HepG2 (cell line): ENCODE data around the gene LTA4H. TPM values are rescaled to one million over a fixed set of nuclear protein-coding genes. Genes with fewer than 3 reads are reported as not detected.

Experiments
- ELF1 ChIP-seq: sonication (generic); formaldehyde crosslinking; IDR thresholded peaks from 2 replicates; pipeline ENCODE4 v1.4.0; 2020; ENCODE audit warnings: missing genetic modification reagents
- FOXO4 ChIP-seq: sonication (generic); formaldehyde crosslinking; conservative IDR thresholded peaks from 2 replicates; pipeline ENCODE4 v1.8.1; 2023; ENCODE audit warnings: missing genetic modification reagents
- FUBP1 ChIP-seq: sonication (generic); formaldehyde crosslinking; IDR thresholded peaks from 2 replicates; pipeline ENCODE4 v1.5.1; 2020; ENCODE audit warnings: missing genetic modification reagents, mild to moderate bottlenecking, borderline replicate concordance
- KLF16 ChIP-seq, 2 experiments: sonication (generic) in 1 of 2; formaldehyde crosslinking in 1 of 2; IDR thresholded peaks; 2 replicates each; pipeline versions ENCODE4 v1.6.1 to v1.8.0; 2016 to 2023; ENCODE audit warnings: missing genetic modification reagents in 2 of 2, missing compliant biosample characterization in 1 of 2
- KLF9 ChIP-seq: IDR thresholded peaks from 2 replicates; pipeline ENCODE4 v1.6.1; 2016; ENCODE audit warnings: low read depth
- MAFK ChIP-seq, 2 experiments: IDR thresholded peaks in 1 of 2; conservative IDR thresholded peaks in 1 of 2; 2 replicates each; pipeline ENCODE4 v1.6.1; 2011; ENCODE audit warnings: improper control_type of control experiment in 2 of 2, low read length in 2 of 2
- NFE2L1 ChIP-seq: sonication (generic); formaldehyde crosslinking; IDR thresholded peaks from 2 replicates; pipeline ENCODE4 v1.4.0; 2020; ENCODE audit warnings: missing genetic modification reagents, mild to moderate bottlenecking, borderline replicate concordance
- ZIK1 ChIP-seq: sonication (generic); formaldehyde crosslinking; IDR thresholded peaks from 2 replicates; pipeline ENCODE4 v1.5.0; 2020; ENCODE audit warnings: mild to moderate bottlenecking, low read depth, missing genetic modification reagents, borderline replicate concordance
- ZMYM4 ChIP-seq: sonication (generic); formaldehyde crosslinking; IDR thresholded peaks from 2 replicates; pipeline ENCODE4 v1.8.1; 2023; ENCODE audit warnings: mild to moderate bottlenecking, missing genetic modification reagents
- ZNF224 ChIP-seq: sonication (generic); formaldehyde crosslinking; IDR thresholded peaks from 2 replicates; pipeline ENCODE4 v1.5.0; 2020; ENCODE audit warnings: mild to moderate bottlenecking, missing genetic modification reagents
- ZNF335 ChIP-seq: sonication (generic); formaldehyde crosslinking; IDR thresholded peaks from 2 replicates; pipeline ENCODE4 v1.4.0; 2020; ENCODE audit warnings: missing genetic modification reagents
- ZNF652 ChIP-seq: IDR thresholded peaks from 2 replicates; pipeline ENCODE4 v1.6.1; 2016; ENCODE audit warnings: low read depth, borderline replicate concordance
- ZNF839 ChIP-seq: sonication (generic); formaldehyde crosslinking; IDR thresholded peaks from 2 replicates; pipeline ENCODE4 v1.4.0; 2020; ENCODE audit warnings: missing genetic modification reagents, mild to moderate bottlenecking, borderline replicate concordance
- ZSCAN31 ChIP-seq: sonication (generic); formaldehyde crosslinking; IDR thresholded peaks from 2 replicates; pipeline ENCODE4 v1.5.0; 2020; ENCODE audit warnings: low read depth, mild to moderate bottlenecking, missing genetic modification reagents
- ZSCAN5A ChIP-seq: sonication (generic); formaldehyde crosslinking; IDR thresholded peaks from 2 replicates; pipeline ENCODE4 v1.8.0; 2022; ENCODE audit warnings: mild to moderate bottlenecking, missing genetic modification reagents, borderline replicate concordance
- polyA plus RNA-seq, 8 experiments: library from polyadenylated mRNA; depleted of rRNA in 3 of 8; stranded (reverse) in 7 of 8; unstranded in 1 of 8; fragments of >200 nt; fragmentation: Illumina TruSeq in 4 of 8; extraction: Trizol in 4 of 8; gene quantifications; 2 replicates each; pipeline versions ENCODE4 v1.2.1 to v1.2.3, GENCODE V29; 2011 to 2016; ENCODE audit warnings: low read depth in 4 of 8, missing spikeins in 1 of 8, mixed read lengths in 1 of 8; ENCODE audit not compliant: insufficient read depth in 1 of 8
- total RNA-seq, 5 experiments: library from RNA; depleted of rRNA; stranded (reverse); fragments of >200 nt; fragmentation: Illumina TruSeq; extraction: Trizol; gene quantifications; 2 replicates each; pipeline ENCODE4 v1.2.3, GENCODE V29; 2016; ENCODE audit warnings: low read depth in 1 of 5
- TF ChIP-seq, protein P1 (sequence below): sonication (generic); formaldehyde crosslinking; IDR thresholded peaks from 2 replicates; pipeline ENCODE4 v1.8.1; 2023; ENCODE audit warnings: missing genetic modification reagents, mild to moderate bottlenecking, borderline replicate concordance
- TF ChIP-seq, protein P2 (sequence below): sonication (generic); formaldehyde crosslinking; IDR thresholded peaks from 2 replicates; pipeline ENCODE4 v1.8.1; 2023; ENCODE audit warnings: mild to moderate bottlenecking, missing genetic modification reagents
- TF ChIP-seq, protein P3 (sequence below): sonication (generic); formaldehyde crosslinking; IDR thresholded peaks from 2 replicates; pipeline ENCODE4 v1.4.0; 2020; ENCODE audit warnings: low read depth, missing genetic modification reagents

The LTA4H gene
- total and polyA plus RNA-seq, 2 of the 13 experiments (the other 11 are each of a cell fraction or from before 2014, with no cell fraction given): 87.5 to 90.4 TPM

DNA sequence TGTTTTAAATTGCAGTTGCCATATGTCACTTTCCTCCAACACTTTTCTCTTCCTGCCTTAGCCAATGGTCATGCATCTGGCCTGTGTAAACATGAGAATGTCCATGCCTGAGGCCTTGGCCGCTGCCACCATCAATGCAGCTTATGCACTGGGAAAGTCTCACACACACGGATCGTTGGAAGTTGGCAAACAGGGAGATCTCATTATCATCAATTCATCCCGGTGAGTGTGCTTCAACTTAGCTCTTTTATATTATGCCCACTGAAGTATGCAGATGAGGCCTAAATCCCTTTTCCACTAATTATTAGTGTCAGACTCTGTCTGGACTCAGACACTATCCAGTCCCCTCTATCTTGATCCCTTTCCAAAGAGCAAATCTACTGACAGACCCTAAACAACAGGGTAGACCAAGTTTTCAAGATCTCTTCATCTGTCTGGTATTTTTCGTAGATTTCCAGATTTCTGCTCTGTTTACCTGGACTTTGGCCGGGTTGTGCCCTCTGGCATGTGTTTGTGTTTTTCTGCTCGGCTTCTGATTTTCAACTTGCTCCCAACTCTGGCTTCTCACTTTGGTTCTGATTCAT, 69.0 kb downstream of the LTA4H start (continued):
- TF ChIP-seq, protein P1, sequence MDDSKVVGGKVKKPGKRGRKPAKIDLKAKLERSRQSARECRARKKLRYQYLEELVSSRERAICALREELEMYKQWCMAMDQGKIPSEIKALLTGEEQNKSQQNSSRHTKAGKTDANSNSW: no peak
- TF ChIP-seq, protein P2, sequence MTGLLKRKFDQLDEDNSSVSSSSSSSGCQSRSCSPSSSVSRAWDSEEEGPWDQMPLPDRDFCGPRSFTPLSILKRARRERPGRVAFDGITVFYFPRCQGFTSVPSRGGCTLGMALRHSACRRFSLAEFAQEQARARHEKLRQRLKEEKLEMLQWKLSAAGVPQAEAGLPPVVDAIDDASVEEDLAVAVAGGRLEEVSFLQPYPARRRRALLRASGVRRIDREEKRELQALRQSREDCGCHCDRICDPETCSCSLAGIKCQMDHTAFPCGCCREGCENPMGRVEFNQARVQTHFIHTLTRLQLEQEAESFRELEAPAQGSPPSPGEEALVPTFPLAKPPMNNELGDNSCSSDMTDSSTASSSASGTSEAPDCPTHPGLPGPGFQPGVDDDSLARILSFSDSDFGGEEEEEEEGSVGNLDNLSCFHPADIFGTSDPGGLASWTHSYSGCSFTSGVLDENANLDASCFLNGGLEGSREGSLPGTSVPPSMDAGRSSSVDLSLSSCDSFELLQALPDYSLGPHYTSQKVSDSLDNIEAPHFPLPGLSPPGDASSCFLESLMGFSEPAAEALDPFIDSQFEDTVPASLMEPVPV (CRISPR knock-in tag): no peak
- TF ChIP-seq ZNF652 (CRISPR knock-in tag) (peak; percentile 52; the same call in 1 of the 2 replicates), ZNF839 (no peak), KLF16 (CRISPR knock-in tag; IDR thresholded peaks at IDR 0.05) (peak in 1 of 2 experiments; percentile 29; a peak in 1 of 4 replicates), ZNF335 (CRISPR knock-in tag) (0 out of 2 replicates have a peak, but pooled peaks have one; percentile 34), NFE2L1 (CRISPR knock-in tag) (no peak), FUBP1 (CRISPR knock-in tag) (no peak), KLF9 (CRISPR knock-in tag) (no peak), ZSCAN31 (CRISPR knock-in tag) (peak; percentile 48; the same call in 1 of the 2 replicates), FOXO4 (no peak), ZMYM4 (CRISPR knock-in tag) (peak; percentile 75), ZNF224 (no peak), ZIK1 (no peak), MAFK (conservative IDR thresholded peaks at IDR 0.05 in 1 of 2, IDR thresholded peaks at IDR 0.05 in 1 of 2; ENCODE audit: low read length in 2 of 2) (no peak), ZSCAN5A (CRISPR knock-in tag) (no peak), ELF1 (CRISPR knock-in tag) (no peak)
- TF ChIP-seq, protein P3, sequence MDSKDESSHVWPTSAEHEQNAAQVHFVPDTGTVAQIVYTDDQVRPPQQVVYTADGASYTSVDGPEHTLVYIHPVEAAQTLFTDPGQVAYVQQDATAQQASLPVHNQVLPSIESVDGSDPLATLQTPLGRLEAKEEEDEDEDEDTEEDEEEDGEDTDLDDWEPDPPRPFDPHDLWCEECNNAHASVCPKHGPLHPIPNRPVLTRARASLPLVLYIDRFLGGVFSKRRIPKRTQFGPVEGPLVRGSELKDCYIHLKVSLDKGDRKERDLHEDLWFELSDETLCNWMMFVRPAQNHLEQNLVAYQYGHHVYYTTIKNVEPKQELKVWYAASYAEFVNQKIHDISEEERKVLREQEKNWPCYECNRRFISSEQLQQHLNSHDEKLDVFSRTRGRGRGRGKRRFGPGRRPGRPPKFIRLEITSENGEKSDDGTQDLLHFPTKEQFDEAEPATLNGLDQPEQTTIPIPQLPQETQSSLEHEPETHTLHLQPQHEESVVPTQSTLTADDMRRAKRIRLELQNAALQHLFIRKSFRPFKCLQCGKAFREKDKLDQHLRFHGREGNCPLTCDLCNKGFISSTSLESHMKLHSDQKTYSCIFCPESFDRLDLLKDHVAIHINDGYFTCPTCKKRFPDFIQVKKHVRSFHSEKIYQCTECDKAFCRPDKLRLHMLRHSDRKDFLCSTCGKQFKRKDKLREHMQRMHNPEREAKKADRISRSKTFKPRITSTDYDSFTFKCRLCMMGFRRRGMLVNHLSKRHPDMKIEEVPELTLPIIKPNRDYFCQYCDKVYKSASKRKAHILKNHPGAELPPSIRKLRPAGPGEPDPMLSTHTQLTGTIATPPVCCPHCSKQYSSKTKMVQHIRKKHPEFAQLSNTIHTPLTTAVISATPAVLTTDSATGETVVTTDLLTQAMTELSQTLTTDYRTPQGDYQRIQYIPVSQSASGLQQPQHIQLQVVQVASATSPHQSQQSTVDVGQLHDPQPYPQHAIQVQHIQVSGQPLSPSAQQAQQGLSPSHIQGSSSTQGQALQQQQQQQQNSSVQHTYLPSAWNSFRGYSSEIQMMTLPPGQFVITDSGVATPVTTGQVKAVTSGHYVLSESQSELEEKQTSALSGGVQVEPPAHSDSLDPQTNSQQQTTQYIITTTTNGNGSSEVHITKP: peak; percentile 82; the same call in 1 of the 2 replicates
